Subcutaneous adipose tissue (tissue), 4 donors: ENCODE results near the gene GTF2A1L. TPM values are rescaled to one million over a fixed set of nuclear protein-coding genes. Genes with fewer than 3 reads are reported as not detected.

Source experiments
- total RNA-seq, 4 donors: library from RNA; depleted of rRNA; stranded (reverse); fragments of >200 nt; gene quantifications; one replicate each; pipeline ENCODE4 v1.1.0, GENCODE V29; 2016
- TF ChIP-seq, protein P1 (sequence below): fragments of 450-650 bp; IDR thresholded peaks from one replicate; pipeline ENCODE4 v1.5.1; 2016; ENCODE audit warnings: low read depth, mild to moderate bottlenecking, control low read depth, antibody characterized with exemption, moderate library complexity

The GTF2A1L gene
- total RNA-seq, 4 donors from 2014 or later, result 1.1 to 2.5 (median 1.7) TPM; not detected in 1

- TF ChIP-seq, protein P1, sequence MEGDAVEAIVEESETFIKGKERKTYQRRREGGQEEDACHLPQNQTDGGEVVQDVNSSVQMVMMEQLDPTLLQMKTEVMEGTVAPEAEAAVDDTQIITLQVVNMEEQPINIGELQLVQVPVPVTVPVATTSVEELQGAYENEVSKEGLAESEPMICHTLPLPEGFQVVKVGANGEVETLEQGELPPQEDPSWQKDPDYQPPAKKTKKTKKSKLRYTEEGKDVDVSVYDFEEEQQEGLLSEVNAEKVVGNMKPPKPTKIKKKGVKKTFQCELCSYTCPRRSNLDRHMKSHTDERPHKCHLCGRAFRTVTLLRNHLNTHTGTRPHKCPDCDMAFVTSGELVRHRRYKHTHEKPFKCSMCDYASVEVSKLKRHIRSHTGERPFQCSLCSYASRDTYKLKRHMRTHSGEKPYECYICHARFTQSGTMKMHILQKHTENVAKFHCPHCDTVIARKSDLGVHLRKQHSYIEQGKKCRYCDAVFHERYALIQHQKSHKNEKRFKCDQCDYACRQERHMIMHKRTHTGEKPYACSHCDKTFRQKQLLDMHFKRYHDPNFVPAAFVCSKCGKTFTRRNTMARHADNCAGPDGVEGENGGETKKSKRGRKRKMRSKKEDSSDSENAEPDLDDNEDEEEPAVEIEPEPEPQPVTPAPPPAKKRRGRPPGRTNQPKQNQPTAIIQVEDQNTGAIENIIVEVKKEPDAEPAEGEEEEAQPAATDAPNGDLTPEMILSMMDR, result no peak
Measured at GRCh38 chr2:48707466-48707865, 89.8 kb downstream of the GTF2A1L start.

DNA sequence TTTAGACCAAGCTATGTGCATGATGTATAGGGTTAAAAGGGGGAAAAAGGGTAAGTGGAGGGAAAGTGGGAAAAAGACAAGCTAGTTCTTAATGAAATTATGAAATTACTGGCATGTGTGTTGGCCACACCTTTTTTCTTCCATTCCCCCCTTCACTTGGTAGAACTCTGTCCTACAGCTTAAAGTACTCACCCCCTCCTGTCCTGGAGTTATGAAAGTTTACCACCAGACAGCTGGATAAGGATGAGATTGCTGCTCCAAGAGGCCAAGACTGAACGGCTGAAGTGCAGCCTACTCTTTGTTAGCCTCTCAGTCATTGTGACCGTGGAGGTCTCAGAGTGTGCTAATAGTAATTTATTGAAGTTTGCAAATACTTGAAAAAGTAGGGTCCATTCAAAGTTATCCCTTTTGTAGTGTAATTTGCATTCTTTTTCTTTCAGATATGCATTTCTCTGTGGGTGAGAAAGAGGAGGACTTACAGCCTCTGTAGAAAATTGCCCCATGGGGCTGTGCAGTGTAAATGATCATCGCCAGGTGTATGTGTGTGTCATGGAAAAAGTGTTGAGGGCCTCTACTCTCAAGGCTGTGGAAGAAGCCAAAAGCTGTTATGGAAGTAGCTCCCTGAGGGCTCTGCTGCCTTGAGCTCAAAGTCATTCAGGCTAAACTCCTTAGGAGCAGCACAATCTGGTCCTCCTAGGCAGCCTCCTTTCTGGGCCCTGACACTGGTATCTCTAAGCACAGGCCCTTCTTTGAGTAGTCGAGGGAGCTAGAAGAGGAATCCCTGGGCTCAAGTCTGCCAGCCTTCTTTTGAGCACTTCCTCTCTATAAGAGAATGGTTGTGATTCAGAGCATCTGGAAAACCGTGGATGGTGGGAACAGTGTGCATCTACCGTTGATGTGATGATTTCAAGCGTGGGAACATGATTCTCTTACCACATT lies 91.7 kb downstream of the GTF2A1L start:
- TF ChIP-seq, protein P1, result no peak

GRCh38 chr2:48711343-48711742 lies 93.7 kb downstream of the GTF2A1L start:
- TF ChIP-seq, protein P1, result no peak

DNA sequence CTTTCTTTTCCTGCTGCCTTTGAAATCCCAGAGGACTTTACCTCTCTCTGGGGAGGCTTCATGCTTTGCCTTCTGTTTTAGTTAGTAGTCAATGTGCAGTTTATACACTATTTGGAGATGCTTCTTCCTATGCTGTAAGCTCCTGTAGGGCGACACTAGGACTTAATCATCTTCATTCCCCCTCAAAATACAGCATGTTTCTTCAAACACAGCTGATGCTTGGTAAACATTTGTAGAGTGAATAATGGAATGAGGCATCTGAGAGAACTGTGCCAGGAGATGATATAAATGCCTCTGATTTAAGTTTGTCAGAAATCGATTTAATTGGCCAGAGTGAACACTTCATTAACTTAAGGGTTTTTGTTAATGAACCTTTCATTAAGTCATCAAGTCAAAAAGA lies 94.5 kb downstream of the GTF2A1L start:
- TF ChIP-seq, protein P1, result no peak

GRCh38 chr2:48713647-48714046 lies 96.0 kb downstream of the GTF2A1L start:
- TF ChIP-seq, protein P1, result no peak

DNA sequence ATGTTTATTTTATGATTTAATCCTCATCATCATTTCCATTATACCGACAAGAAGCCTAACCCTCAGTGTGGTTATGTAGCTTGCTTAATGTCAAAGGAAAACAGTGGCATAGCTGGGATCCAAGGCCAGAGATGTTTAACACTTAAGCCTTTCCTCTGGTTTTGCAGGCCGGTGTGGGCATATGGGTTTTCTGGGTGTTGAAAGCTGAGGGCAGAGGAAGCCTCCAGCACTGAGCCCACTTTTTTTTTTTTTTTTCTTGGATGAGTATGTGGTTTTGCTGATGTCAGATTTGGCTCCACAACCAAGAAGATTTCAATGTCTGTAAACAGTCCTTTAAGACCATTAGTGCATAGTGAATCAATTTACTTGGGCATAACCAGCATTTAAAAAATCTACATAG lies 96.6 kb downstream of the GTF2A1L start:
- TF ChIP-seq, protein P1, result no peak

DNA sequence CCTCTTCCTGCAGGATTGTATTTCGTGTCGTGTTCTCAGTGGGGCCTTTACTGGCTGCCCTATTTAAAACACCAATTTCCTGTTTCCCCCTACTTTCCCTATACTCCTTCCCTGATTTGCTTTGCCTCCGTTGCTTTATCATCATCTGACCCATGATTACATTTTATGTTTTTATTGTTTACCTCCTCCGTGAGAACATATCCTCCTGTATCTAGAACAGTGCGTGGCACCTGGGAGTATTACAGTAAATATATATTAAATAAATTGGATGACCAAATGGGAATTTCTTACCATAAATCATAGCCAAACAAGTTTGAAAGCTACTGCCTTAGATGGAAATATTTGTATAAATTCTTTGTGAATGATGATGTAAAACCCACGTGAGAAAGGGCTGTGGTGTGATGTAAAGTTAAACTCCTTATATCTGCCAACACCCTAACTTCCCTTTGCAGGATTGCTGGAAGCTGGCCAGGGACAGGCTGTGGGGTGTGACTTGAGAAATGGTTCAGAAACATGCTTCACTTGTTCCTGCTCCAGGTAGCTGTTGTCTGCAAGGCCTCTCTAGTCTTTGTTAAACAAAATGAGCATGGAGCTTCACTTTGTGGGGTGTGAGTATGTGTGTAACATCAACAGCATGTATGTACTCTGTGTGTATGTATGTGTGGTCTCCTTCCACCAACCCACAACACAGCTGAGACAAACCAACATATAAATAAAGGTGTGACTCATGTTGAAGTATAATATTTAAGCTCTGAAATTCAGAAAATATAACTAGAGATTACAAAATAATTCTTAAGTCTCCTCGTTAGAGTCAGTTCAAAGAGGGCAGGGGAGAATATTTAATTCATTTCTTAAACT lies 97.6 kb downstream of the GTF2A1L start:
- TF ChIP-seq, protein P1, result no peak
